ENCODE measurements around the gene SLC27A2.

SLC27A2 gene

DNA sequence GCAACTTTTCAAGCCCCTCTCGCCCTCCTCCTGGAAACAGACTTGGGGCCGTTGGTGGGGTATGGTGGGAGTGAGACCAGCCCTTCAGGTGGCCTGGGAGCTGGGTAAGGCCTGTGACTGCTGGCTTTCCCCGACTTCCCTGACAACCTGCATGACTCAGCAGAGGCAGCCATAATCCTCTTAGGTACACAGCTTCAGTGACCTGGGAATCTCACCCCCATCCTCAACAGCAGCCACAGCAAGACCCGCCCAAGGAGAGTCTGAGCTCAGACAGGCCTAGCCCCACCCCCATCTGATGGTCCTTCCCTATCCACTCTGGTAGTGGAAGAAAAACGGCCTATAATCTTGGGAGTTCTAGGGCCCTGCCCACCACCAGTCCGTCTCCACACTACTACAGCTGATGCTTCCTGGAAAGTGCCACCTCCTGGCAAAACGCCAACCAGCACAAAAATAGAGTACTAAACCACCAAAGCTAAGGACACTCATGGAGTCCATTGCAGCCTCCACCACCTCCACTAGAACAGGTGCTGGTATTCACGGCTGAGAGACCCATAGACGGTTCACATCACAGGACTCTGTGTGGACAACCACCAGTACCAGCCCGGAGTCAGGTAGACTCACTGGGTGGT is 13.1 kb upstream of the SLC27A2 start:
- TF ChIP-seq TAF1 (IDR thresholded peaks at IDR 0.05; ENCODE audit: borderline replicate concordance, insufficient read depth, low read length) (no peak), SIN3A (IDR thresholded peaks at IDR 0.05; ENCODE audit: borderline replicate concordance, insufficient read depth, low read length) (no peak), FOXP2 (optimal IDR thresholded peaks at IDR 0.05; ENCODE audit: borderline replicate concordance, extremely low read depth, extremely low read length, insufficient read depth) (no peak), REST (IDR thresholded peaks at IDR 0.05; ENCODE audit: insufficient read depth in 1 of 2, low read depth in 2 of 2, low read length in 2 of 2) (no peak), POLR2AphosphoS5 (IDR thresholded peaks at IDR 0.05; ENCODE audit: low read depth, low read length) (no peak)

DNA sequence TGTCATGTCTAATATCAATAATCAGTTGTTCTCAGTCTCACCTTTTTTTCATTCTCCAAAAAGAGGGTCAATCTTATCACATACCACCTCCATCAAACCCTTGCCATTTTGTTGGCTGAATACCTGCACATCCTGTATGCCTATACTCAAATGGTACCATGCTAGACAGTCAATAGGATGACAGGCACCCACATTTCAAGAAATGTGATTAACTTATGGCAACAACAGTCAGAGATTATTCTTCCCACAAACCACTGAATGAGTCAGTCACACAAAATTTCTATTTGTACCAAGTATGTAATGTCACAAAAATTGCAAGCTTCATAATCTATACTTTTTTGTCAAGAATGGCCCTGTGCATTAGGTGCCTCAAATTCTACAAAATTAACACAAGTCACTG is 5.1 kb upstream of the SLC27A2 start:
- TF ChIP-seq TAF1 (IDR thresholded peaks at IDR 0.05; ENCODE audit: borderline replicate concordance, insufficient read depth, low read length), result no peak
- no peak for TF ChIP-seq REST (IDR thresholded peaks at IDR 0.05; ENCODE audit: insufficient read depth in 1 of 2, low read depth in 2 of 2, low read length in 2 of 2)
- no peak for TF ChIP-seq POLR2AphosphoS5 (IDR thresholded peaks at IDR 0.05; ENCODE audit: low read depth, low read length)
- no peak for TF ChIP-seq SIN3A (IDR thresholded peaks at IDR 0.05; ENCODE audit: borderline replicate concordance, insufficient read depth, low read length)
- no peak for TF ChIP-seq FOXP2 (optimal IDR thresholded peaks at IDR 0.05; ENCODE audit: borderline replicate concordance, extremely low read depth, extremely low read length, insufficient read depth)

DNA sequence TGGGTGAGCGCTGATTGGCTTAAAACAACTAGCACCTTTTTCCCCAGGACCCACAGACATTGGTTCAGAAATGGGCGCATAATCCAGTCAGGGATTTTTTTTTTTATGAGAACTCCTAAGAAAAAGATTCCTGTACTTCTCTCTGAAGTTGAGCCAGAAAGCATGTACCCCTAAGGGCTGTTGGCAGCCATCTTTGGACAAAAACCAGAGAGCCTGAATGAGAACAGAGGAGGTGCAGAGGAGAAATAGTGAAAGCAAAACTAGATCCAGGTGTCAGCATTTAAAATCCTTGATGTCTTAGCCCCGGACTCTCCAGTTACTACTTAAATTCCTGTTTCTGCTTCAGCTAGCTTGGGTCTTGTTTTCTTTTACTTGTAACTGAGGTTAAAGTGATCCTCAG is 1.9 kb upstream of the SLC27A2 start:
- TF ChIP-seq TAF1 (IDR thresholded peaks at IDR 0.05; ENCODE audit: borderline replicate concordance, insufficient read depth, low read length) (no peak), REST (IDR thresholded peaks at IDR 0.05; ENCODE audit: insufficient read depth in 1 of 2, low read depth in 2 of 2, low read length in 2 of 2) (no peak)

DNA sequence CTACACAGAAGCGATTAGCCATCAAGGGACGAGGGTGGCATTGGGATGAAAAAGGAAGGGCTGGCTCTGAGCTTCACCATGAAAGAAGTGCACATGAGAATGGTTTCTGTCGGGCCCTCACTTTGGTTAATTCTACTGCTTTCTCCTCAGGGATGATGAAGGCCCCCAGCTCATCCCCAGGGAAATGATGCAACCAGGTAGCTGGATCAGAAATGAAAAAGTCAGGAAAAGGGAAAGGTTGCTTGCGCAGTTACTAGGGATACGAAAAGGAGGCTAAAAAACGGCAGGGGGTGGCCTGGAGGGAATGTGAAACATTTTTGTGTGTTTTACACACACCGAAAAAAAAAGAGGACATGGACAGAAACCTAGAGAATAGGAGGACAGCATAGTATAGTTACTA is 1.4 kb upstream of the SLC27A2 start:
- TF ChIP-seq REST (IDR thresholded peaks at IDR 0.05; ENCODE audit: insufficient read depth in 1 of 2, low read depth in 2 of 2, low read length in 2 of 2) (no peak), SIN3A (IDR thresholded peaks at IDR 0.05; ENCODE audit: borderline replicate concordance, insufficient read depth, low read length) (no peak), POLR2AphosphoS5 (IDR thresholded peaks at IDR 0.05; ENCODE audit: low read depth, low read length) (no peak), TAF1 (IDR thresholded peaks at IDR 0.05; ENCODE audit: borderline replicate concordance, insufficient read depth, low read length) (no peak), FOXP2 (optimal IDR thresholded peaks at IDR 0.05; ENCODE audit: borderline replicate concordance, extremely low read depth, extremely low read length, insufficient read depth) (no peak)
